HEK293T (cell line): ENCODE data around the gene STEAP2.

ENCODE experiments used
- BHLHE40 ChIP-seq: fragments of 450-650 bp; IDR thresholded peaks from 2 replicates; pipeline ENCODE4 v1.6.1; 2016; ENCODE audit warnings: mild to moderate bottlenecking, moderate library complexity, borderline replicate concordance
- FOXA1 ChIP-seq: fragments of 450-650 bp; IDR thresholded peaks from 2 replicates; pipeline ENCODE4 v1.6.1; 2016; ENCODE audit warnings: mild to moderate bottlenecking
- FOXK2 ChIP-seq: fragments of 450-650 bp; IDR thresholded peaks from 2 replicates; pipeline ENCODE4 v1.6.1; 2016; ENCODE audit warnings: mild to moderate bottlenecking
- HDGF ChIP-seq: fragments of 450-650 bp; IDR thresholded peaks from 2 replicates; pipeline ENCODE4 v1.6.1; 2017; ENCODE audit warnings: antibody characterized with exemption, borderline replicate concordance
- L3MBTL2 ChIP-seq: fragments of 450-650 bp; conservative IDR thresholded peaks from 2 replicates; pipeline ENCODE4 v1.6.1; 2016; ENCODE audit warnings: mild to moderate bottlenecking
- SP1 ChIP-seq: fragments of 450-650 bp; IDR thresholded peaks from 2 replicates; pipeline ENCODE4 v1.6.1; 2017
- TARDBP ChIP-seq: fragments of 450-650 bp; IDR thresholded peaks from 2 replicates; pipeline ENCODE4 v1.6.1; 2016

- TF ChIP-seq L3MBTL2 (no peak), FOXK2 (no peak), HDGF (no peak), FOXA1 (no peak), SP1 (no peak), BHLHE40 (no peak), TARDBP (no peak)
Measured at GRCh38 chr7:90239050-90239449, 27.5 kb downstream of the STEAP2 start.
